Smooth muscle cell (in vitro differentiated cells): ENCODE measurements around the gene PRPSAP1. TPM values are rescaled to one million over a fixed set of nuclear protein-coding genes. Genes with fewer than 3 reads are reported as not detected.

Source experiments
- DNase-seq: peaks from one replicate; lab custom pipeline; 2025; ENCODE audit not compliant: unreplicated experiment; lab: John Stamatoyannopoulos, UW
- H2AFZ ChIP-seq: fragments of 200-600 bp; sonication (generic); 2 replicates; pipeline ENCODE4 v1.6.0; 2016; ENCODE audit warnings: antibody characterized with exemption, low read depth, mild to moderate bottlenecking
- H3F3A ChIP-seq: fragments of 200-600 bp; sonication (generic); 2 replicates; pipeline ENCODE4 v1.6.0; 2017; ENCODE audit warnings: antibody characterized with exemption, low read depth
- H3K27ac ChIP-seq: fragments of 200-600 bp; sonication (generic); 2 replicates; pipeline ENCODE4 v1.5.1; 2016; ENCODE audit warnings: low read depth, mild to moderate bottlenecking
- H3K27me3 ChIP-seq: fragments of 200-600 bp; sonication (generic); 2 replicates; pipeline ENCODE4 v1.6.1; 2016; ENCODE audit warnings: low read depth, mild to moderate bottlenecking
- H3K36me3 ChIP-seq: fragments of 200-600 bp; sonication (generic); 2 replicates; pipeline ENCODE4 v1.5.1; 2016; ENCODE audit warnings: low read depth
- H3K4me1 ChIP-seq: fragments of 200-600 bp; sonication (generic); 2 replicates; pipeline ENCODE4 v1.5.1; 2016; ENCODE audit warnings: low read depth
- H3K4me2 ChIP-seq: fragments of 200-600 bp; sonication (generic); 2 replicates; pipeline ENCODE4 v1.6.0; 2016; ENCODE audit warnings: mild to moderate bottlenecking
- H3K4me3 ChIP-seq: fragments of 200-600 bp; sonication (generic); 2 replicates; pipeline ENCODE4 v1.5.1; 2016; ENCODE audit warnings: mild to moderate bottlenecking
- H3K79me2 ChIP-seq: fragments of 200-600 bp; sonication (generic); 2 replicates; pipeline ENCODE4 v1.6.0; 2016; ENCODE audit warnings: low read depth, mild to moderate bottlenecking
- H3K9ac ChIP-seq: fragments of 200-600 bp; sonication (generic); 2 replicates; pipeline ENCODE4 v1.6.0; 2016; ENCODE audit warnings: low read depth
- H3K9me3 ChIP-seq: fragments of 200-600 bp; sonication (generic); replicated peaks from 2 replicates; pipeline ENCODE4 v1.5.1; 2016; ENCODE audit warnings: low read depth
- H4K20me1 ChIP-seq: fragments of 200-600 bp; sonication (generic); 2 replicates; pipeline ENCODE4 v1.6.0; 2016; ENCODE audit warnings: low read depth
- CTCF ChIP-seq: fragments of 200-600 bp; sonication (generic); IDR thresholded peaks from 2 replicates; pipeline ENCODE4 v1.5.1; 2017; ENCODE audit warnings: borderline replicate concordance, mild to moderate bottlenecking, antibody characterized with exemption; ENCODE audit not compliant: insufficient read depth, poor library complexity, severe bottlenecking
- WGBS: methylation state at CpG from one replicate; pipeline ENCODE4 v1.1.7; 2016; ENCODE audit warnings: low lambda C conversion rate; 5-methylcytosine and 5-hydroxymethylcytosine counted together
- polyA plus RNA-seq: library from polyadenylated mRNA; unstranded; fragments of >200 nt; fragmentation: Nextera tagmentation; extraction: Ambion mirVana; gene quantifications from 2 replicates; pipeline ENCODE4 v1.2.1, GENCODE V29; 2016
- total RNA-seq: library from RNA; depleted of rRNA; stranded (reverse); fragments of >200 nt; gene quantifications from 2 replicates; pipeline ENCODE4 v1.2.3, GENCODE V29; 2014

The PRPSAP1 gene
- total and polyA plus RNA-seq, 2 experiments from 2014 or later: 27.1 to 35.7 TPM

GRCh38 chr17:76394166-76394565 lies 40.5 kb upstream of the PRPSAP1 start:
- no peak for DNase-seq
- H3K27ac ChIP-seq: peak overlapping the region; percentile 48
- H3K27me3 ChIP-seq: no peaks in the 10 kb centered on the region
- H4K20me1 ChIP-seq: peaks cover 13% of the 10 kb centered on the region
- no peaks in the 10 kb centered on the region for H3K4me1 ChIP-seq
- no peak overlapping the region for H3K4me2 ChIP-seq
- no peak overlapping the region for H2AFZ ChIP-seq
- H3K4me3 ChIP-seq: no peak overlapping the region
- 78% methylated on average over 10 of the region's 10 CpGs for WGBS
- H3K79me2 ChIP-seq: no peaks in the 10 kb centered on the region
- no peaks in the 10 kb centered on the region for H3K36me3 ChIP-seq
- no peaks in the 10 kb centered on the region for H3F3A ChIP-seq
- no peak for TF ChIP-seq CTCF
- H3K9ac ChIP-seq: no peak overlapping the region
- no peaks in the 10 kb centered on the region for H3K9me3 ChIP-seq

GRCh38 chr17:76391200-76391715 lies 37.5 kb upstream of the PRPSAP1 start:
- no peaks in the 10 kb centered on the region for H3K9me3 ChIP-seq
- no peak overlapping the region for H3K4me2 ChIP-seq
- H3K9ac ChIP-seq: no peak overlapping the region
- no peaks in the 10 kb centered on the region for H3K4me1 ChIP-seq
- H4K20me1 ChIP-seq: peaks cover 21% of the 10 kb centered on the region
- no peaks in the 10 kb centered on the region for H3K79me2 ChIP-seq
- no peak for DNase-seq
- no peak overlapping the region for H3K27ac ChIP-seq
- WGBS: 98% methylated on average over 21 of the region's 21 CpGs
- no peak overlapping the region for H2AFZ ChIP-seq
- no peaks in the 10 kb centered on the region for H3K27me3 ChIP-seq
- no peak overlapping the region for H3K4me3 ChIP-seq
- TF ChIP-seq CTCF: no peak
- peaks cover 1% of the 10 kb centered on the region for H3F3A ChIP-seq
- no peaks in the 10 kb centered on the region for H3K36me3 ChIP-seq

GRCh38 chr17:76390003-76390421 lies 36.3 kb upstream of the PRPSAP1 start:
- no peak overlapping the region for H3K9ac ChIP-seq
- no peak overlapping the region for H3K27ac ChIP-seq
- H3K9me3 ChIP-seq: no peaks in the 10 kb centered on the region
- no peak overlapping the region for H3K4me2 ChIP-seq
- no peak overlapping the region for H2AFZ ChIP-seq
- no peaks in the 10 kb centered on the region for H3K36me3 ChIP-seq
- H3K79me2 ChIP-seq: no peaks in the 10 kb centered on the region
- peaks cover 6% of the 10 kb centered on the region for H3F3A ChIP-seq
- no peak for DNase-seq
- H3K4me1 ChIP-seq: no peaks in the 10 kb centered on the region
- 68% methylated on average over 11 of the region's 11 CpGs for WGBS
- TF ChIP-seq CTCF: no peak
- H3K27me3 ChIP-seq: no peaks in the 10 kb centered on the region
- peaks cover 26% of the 10 kb centered on the region for H4K20me1 ChIP-seq
- no peak overlapping the region for H3K4me3 ChIP-seq

GRCh38 chr17:76388966-76389888 lies 35.5 kb upstream of the PRPSAP1 start:
- 93% methylated on average over 16 of the region's 16 CpGs for WGBS
- no peaks in the 10 kb centered on the region for H3K9me3 ChIP-seq
- no peak overlapping the region for H3K4me2 ChIP-seq
- no peaks in the 10 kb centered on the region for H3K79me2 ChIP-seq
- no peak overlapping the region for H3K9ac ChIP-seq
- peaks cover 6% of the 10 kb centered on the region for H3F3A ChIP-seq
- no peak overlapping the region for H3K4me3 ChIP-seq
- H3K27ac ChIP-seq: no peak overlapping the region
- H3K4me1 ChIP-seq: no peaks in the 10 kb centered on the region
- TF ChIP-seq CTCF: no peak
- no peak overlapping the region for H2AFZ ChIP-seq
- no peaks in the 10 kb centered on the region for H3K36me3 ChIP-seq
- H4K20me1 ChIP-seq: peaks cover 26% of the 10 kb centered on the region
- no peak for DNase-seq
- H3K27me3 ChIP-seq: no peaks in the 10 kb centered on the region
